Measurements from ENCODE around the gene MFN2.

- no peak for TF ChIP-seq CTCF (IDR thresholded peaks at IDR 0.05)
- no peak for TF ChIP-seq EP300 (IDR thresholded peaks at IDR 0.05)
- TF ChIP-seq POLR2AphosphoS5 (IDR thresholded peaks at IDR 0.05): no peak
- no peak for TF ChIP-seq POLR2A (IDR thresholded peaks at IDR 0.05)
These were observed 15.6 kb upstream of the MFN2 start for GRCh38 chr1:11964656-11965055.
